ENCODE measurements around the gene TMEM218. TPM values are rescaled to one million over a fixed set of nuclear protein-coding genes. Genes with fewer than 3 reads are reported as not detected.

The TMEM218 gene
- total and polyA plus RNA-seq, 4 experiments from 2014 or later = 15.1 to 48.1 (median 21.1) TPM

- POLR2A ChIA-PET (ENCODE audit: partially characterized antibody) = no interaction called here
- no peak for DNase-seq
- Mint-ChIP-seq H3K27ac (peak overlapping the region in 1 of 7 donors; percentile 23), H3K36me3 (no peaks in the 10 kb centered on the region), H3K4me1 (peaks cover 0 to 8% (median 0%) of the 10 kb centered on the region in 4 donors), H3K27me3 (peaks cover 8 to 14% of the 10 kb centered on the region in 2 donors), H3K9me3 (no peaks in the 10 kb centered on the region), H3K4me3 (no peak overlapping the region)
- Histone ChIP-seq H3K27ac (ENCODE audit: low read depth, low read length) (no peak overlapping the region), H3K36me3 (ENCODE audit: insufficient read depth, low read length) (no peaks in the 10 kb centered on the region), H3K4me1 (ENCODE audit: insufficient read depth, low read length) (no peaks in the 10 kb centered on the region), H3K4me3 (ENCODE audit: low read length in 2 of 2) (no peak overlapping the region), H3K27me3 (ENCODE audit: insufficient read depth, low read length) (no peaks in the 10 kb centered on the region), H3K9me3 (ENCODE audit: control insufficient read depth in 1 of 2, low read length in 2 of 2) (no peaks in the 10 kb centered on the region)
- intact Hi-C loops (cut with micrococcal nuclease) = no loop called here
- CTCF ChIA-PET (ENCODE audit: partially characterized antibody) = interaction anchor here (1.2 to 1.3 kb wide), 2 partner anchors 16 to 71 kb away, joined by 3 to 4 read pairs; no protein-coding TSS in a partner anchor
Observed at GRCh38 chr11:125071435-125071834, 40.0 kb downstream of the TMEM218 start.

- H3K4me1 ChIP-seq (ENCODE audit: insufficient read depth, low read length) = no peaks in the 10 kb centered on the region
- no peak for DNase-seq
- H3K27me3 Mint-ChIP-seq = peaks cover 10 to 18% of the 10 kb centered on the region in 2 donors
Observed at GRCh38 chr11:125070699-125071254, 40.6 kb downstream of the TMEM218 start.

GRCh38 chr11:125069796-125070195 is 41.6 kb downstream of the TMEM218 start:
- H3K4me3 ChIP-seq (ENCODE audit: low read length in 2 of 2) = no peak overlapping the region
- H3K36me3 Mint-ChIP-seq = no peaks in the 10 kb centered on the region
- H3K4me1 ChIP-seq (ENCODE audit: insufficient read depth, low read length) = no peaks in the 10 kb centered on the region
- no peak for DNase-seq
- peaks cover 6% of the 10 kb centered on the region for H3K27me3 ChIP-seq (ENCODE audit: insufficient read depth, low read length)
- H3K27ac ChIP-seq (ENCODE audit: low read depth, low read length) = no peak overlapping the region
- CTCF ChIA-PET (ENCODE audit: partially characterized antibody) = no interaction called here
- no peak overlapping the region for H3K27ac Mint-ChIP-seq
- peaks cover 10 to 18% of the 10 kb centered on the region in 2 donors for H3K27me3 Mint-ChIP-seq
- H3K9me3 ChIP-seq (ENCODE audit: control insufficient read depth in 1 of 2, low read length in 2 of 2) = no peaks in the 10 kb centered on the region
- H3K9me3 Mint-ChIP-seq = no peaks in the 10 kb centered on the region
- H3K36me3 ChIP-seq (ENCODE audit: insufficient read depth, low read length) = no peaks in the 10 kb centered on the region
- peaks cover 0 to 8% (median 0%) of the 10 kb centered on the region in 4 donors for H3K4me1 Mint-ChIP-seq
- POLR2A ChIA-PET (ENCODE audit: partially characterized antibody) = no interaction called here
- intact Hi-C loops (cut with micrococcal nuclease) = no loop called here
- H3K4me3 Mint-ChIP-seq = no peak overlapping the region

More at GRCh38 chr11:125070699-125071254, 40.6 kb downstream of the TMEM218 start:
- no peak overlapping the region for H3K4me3 ChIP-seq (ENCODE audit: low read length in 2 of 2)
- Mint-ChIP-seq H3K4me1 (peaks cover 0 to 8% (median 0%) of the 10 kb centered on the region in 4 donors), H3K36me3 (no peaks in the 10 kb centered on the region), H3K9me3 (no peaks in the 10 kb centered on the region), H3K4me3 (no peak overlapping the region), H3K27ac (no peak overlapping the region)
- H3K36me3 ChIP-seq (ENCODE audit: insufficient read depth, low read length) = no peaks in the 10 kb centered on the region
- ChIA-PET CTCF (ENCODE audit: partially characterized antibody) (interaction anchor here (1.2 to 1.3 kb wide), 2 partner anchors 15 to 72 kb away, joined by 3 to 4 read pairs; no protein-coding TSS in a partner anchor), POLR2A (ENCODE audit: partially characterized antibody) (no interaction called here)
- intact Hi-C loops (cut with micrococcal nuclease) = no loop called here
- peaks cover 6% of the 10 kb centered on the region for H3K27me3 ChIP-seq (ENCODE audit: insufficient read depth, low read length)
- no peaks in the 10 kb centered on the region for H3K9me3 ChIP-seq (ENCODE audit: control insufficient read depth in 1 of 2, low read length in 2 of 2)
- no peak overlapping the region for H3K27ac ChIP-seq (ENCODE audit: low read depth, low read length)

GRCh38 chr11:125069008-125069407 is 42.4 kb downstream of the TMEM218 start:
- Mint-ChIP-seq H3K27ac (no peak overlapping the region), H3K4me3 (no peak overlapping the region), H3K27me3 (peaks cover 10 to 25% of the 10 kb centered on the region in 2 donors), H3K4me1 (peaks cover 0 to 14% (median 5%) of the 10 kb centered on the region in 4 donors), H3K9me3 (no peaks in the 10 kb centered on the region), H3K36me3 (no peaks in the 10 kb centered on the region)
- intact Hi-C loops (cut with micrococcal nuclease) = no loop called here
- Histone ChIP-seq H3K36me3 (ENCODE audit: insufficient read depth, low read length) (no peaks in the 10 kb centered on the region), H3K9me3 (ENCODE audit: control insufficient read depth in 1 of 2, low read length in 2 of 2) (no peaks in the 10 kb centered on the region), H3K4me3 (ENCODE audit: low read length in 2 of 2) (no peak overlapping the region), H3K4me1 (ENCODE audit: insufficient read depth, low read length) (peaks cover 4% of the 10 kb centered on the region), H3K27me3 (ENCODE audit: insufficient read depth, low read length) (peaks cover 9% of the 10 kb centered on the region), H3K27ac (ENCODE audit: low read depth, low read length) (no peak overlapping the region)
- DNase-seq = no peak
- ChIA-PET POLR2A (ENCODE audit: partially characterized antibody) (no interaction called here), CTCF (ENCODE audit: partially characterized antibody) (interaction anchor here (0.6 kb wide), 1 partner anchor 1197 kb away, joined by 3 read pairs; no protein-coding TSS in a partner anchor)

GRCh38 chr11:125068368-125068767 is 43.1 kb downstream of the TMEM218 start:
- no peak for DNase-seq
- Histone ChIP-seq H3K27ac (ENCODE audit: low read depth, low read length) (no peak overlapping the region), H3K27me3 (ENCODE audit: insufficient read depth, low read length) (peaks cover 15% of the 10 kb centered on the region), H3K9me3 (ENCODE audit: control insufficient read depth in 1 of 2, low read length in 2 of 2) (no peaks in the 10 kb centered on the region), H3K36me3 (ENCODE audit: insufficient read depth, low read length) (no peaks in the 10 kb centered on the region), H3K4me1 (ENCODE audit: insufficient read depth, low read length) (peaks cover 10% of the 10 kb centered on the region), H3K4me3 (ENCODE audit: low read length in 2 of 2) (no peak overlapping the region)
- Mint-ChIP-seq H3K36me3 (no peaks in the 10 kb centered on the region), H3K27me3 (peaks cover 10 to 26% of the 10 kb centered on the region in 2 donors), H3K27ac (no peak overlapping the region), H3K9me3 (no peaks in the 10 kb centered on the region), H3K4me1 (peaks cover 2 to 20% (median 5%) of the 10 kb centered on the region in 4 donors), H3K4me3 (no peak overlapping the region)
- ChIA-PET POLR2A (ENCODE audit: partially characterized antibody) (no interaction called here), CTCF (ENCODE audit: partially characterized antibody) (interaction anchor here (0.6 kb wide), 1 partner anchor 1198 kb away, joined by 3 read pairs; no protein-coding TSS in a partner anchor)
- intact Hi-C loops (cut with micrococcal nuclease) = no loop called here

GRCh38 chr11:125064070-125064469 is 47.4 kb downstream of the TMEM218 start:
- intact Hi-C loops (cut with micrococcal nuclease) = no loop called here
- Mint-ChIP-seq H3K36me3 (no peaks in the 10 kb centered on the region), H3K4me3 (peak overlapping the region; percentile 60 to 80 (median 72)), H3K27me3 (peaks cover 8 to 18% of the 10 kb centered on the region in 2 donors), H3K9me3 (no peaks in the 10 kb centered on the region), H3K4me1 (peaks cover 2 to 19% (median 5%) of the 10 kb centered on the region in 4 donors), H3K27ac (peak overlapping the region in 1 of 7 donors; percentile 2)
- no peak overlapping the region for H3K27ac ChIP-seq (ENCODE audit: low read depth, low read length)
- ChIA-PET CTCF (ENCODE audit: partially characterized antibody) (no interaction called here), POLR2A (ENCODE audit: partially characterized antibody) (interaction anchor here (0.7 kb wide), 1 partner anchor 113 kb away, joined by 3 read pairs; no protein-coding TSS in a partner anchor)
- no peaks in the 10 kb centered on the region for H3K36me3 ChIP-seq (ENCODE audit: insufficient read depth, low read length)
- peak overlapping the region in 1 of 2 donors; percentile 58 for H3K4me3 ChIP-seq (ENCODE audit: low read length in 2 of 2)
- peaks cover 24% of the 10 kb centered on the region for H3K27me3 ChIP-seq (ENCODE audit: insufficient read depth, low read length)
- no peak for DNase-seq
- peaks cover 10% of the 10 kb centered on the region for H3K4me1 ChIP-seq (ENCODE audit: insufficient read depth, low read length)
- no peaks in the 10 kb centered on the region for H3K9me3 ChIP-seq (ENCODE audit: control insufficient read depth in 1 of 2, low read length in 2 of 2)

- no peak overlapping the region for H3K27ac Mint-ChIP-seq
- H3K4me3 Mint-ChIP-seq = peak overlapping the region; percentile 60 to 91 (median 76)
Observed at GRCh38 chr11:125063429-125064043, 47.9 kb downstream of the TMEM218 start.

More at GRCh38 chr11:125063429-125064043, 47.9 kb downstream of the TMEM218 start:
- H3K9me3 Mint-ChIP-seq = no peaks in the 10 kb centered on the region
- H3K4me1 Mint-ChIP-seq = peaks cover 2 to 19% (median 5%) of the 10 kb centered on the region in 4 donors
- Histone ChIP-seq H3K27me3 (ENCODE audit: insufficient read depth, low read length) (peaks cover 24% of the 10 kb centered on the region), H3K4me1 (ENCODE audit: insufficient read depth, low read length) (peaks cover 10% of the 10 kb centered on the region), H3K36me3 (ENCODE audit: insufficient read depth, low read length) (no peaks in the 10 kb centered on the region), H3K9me3 (ENCODE audit: control insufficient read depth in 1 of 2, low read length in 2 of 2) (no peaks in the 10 kb centered on the region), H3K27ac (ENCODE audit: low read depth, low read length) (no peak overlapping the region), H3K4me3 (ENCODE audit: low read length in 2 of 2) (peak overlapping the region in 1 of 2 donors; percentile 58)
- intact Hi-C loops (cut with micrococcal nuclease) = no loop called here
- H3K27me3 Mint-ChIP-seq = peaks cover 8 to 18% of the 10 kb centered on the region in 2 donors
- POLR2A ChIA-PET (ENCODE audit: partially characterized antibody) = interaction anchor here (0.7 to 1.0 kb wide), 2 partner anchors 48 to 113 kb away, joined by 3 read pairs; partner anchors contain the start of gene TMEM218
- H3K36me3 Mint-ChIP-seq = no peaks in the 10 kb centered on the region
- CTCF ChIA-PET (ENCODE audit: partially characterized antibody) = interaction anchor here (1.2 kb wide), 1 partner anchor 187 kb away, joined by 3 read pairs; no protein-coding TSS in a partner anchor
- peak in 3 of 5 donors; percentile 3 to 10 (median 6) for DNase-seq
